ENCODE results near the gene GPRIN1. TPM values are rescaled to one million over a fixed set of nuclear protein-coding genes. Genes with fewer than 3 reads are reported as not detected.
"Not testable (repeated sequence)": the region's sequence is repeated elsewhere in the genome, so short reads cannot be mapped to it uniquely, and the experiment has no call there.

Gene GPRIN1
- total RNA-seq, 2 donors from 2014 or later: 2.1 to 3.1 TPM

GRCh38 chr5:176593273-176593869, 16.6 kb downstream of the GPRIN1 start:
- no peaks in the 10 kb centered on the region for H3K9me3 ChIP-seq
- no peak overlapping the region for H3K4me3 ChIP-seq
- TF ChIP-seq, protein P1, sequence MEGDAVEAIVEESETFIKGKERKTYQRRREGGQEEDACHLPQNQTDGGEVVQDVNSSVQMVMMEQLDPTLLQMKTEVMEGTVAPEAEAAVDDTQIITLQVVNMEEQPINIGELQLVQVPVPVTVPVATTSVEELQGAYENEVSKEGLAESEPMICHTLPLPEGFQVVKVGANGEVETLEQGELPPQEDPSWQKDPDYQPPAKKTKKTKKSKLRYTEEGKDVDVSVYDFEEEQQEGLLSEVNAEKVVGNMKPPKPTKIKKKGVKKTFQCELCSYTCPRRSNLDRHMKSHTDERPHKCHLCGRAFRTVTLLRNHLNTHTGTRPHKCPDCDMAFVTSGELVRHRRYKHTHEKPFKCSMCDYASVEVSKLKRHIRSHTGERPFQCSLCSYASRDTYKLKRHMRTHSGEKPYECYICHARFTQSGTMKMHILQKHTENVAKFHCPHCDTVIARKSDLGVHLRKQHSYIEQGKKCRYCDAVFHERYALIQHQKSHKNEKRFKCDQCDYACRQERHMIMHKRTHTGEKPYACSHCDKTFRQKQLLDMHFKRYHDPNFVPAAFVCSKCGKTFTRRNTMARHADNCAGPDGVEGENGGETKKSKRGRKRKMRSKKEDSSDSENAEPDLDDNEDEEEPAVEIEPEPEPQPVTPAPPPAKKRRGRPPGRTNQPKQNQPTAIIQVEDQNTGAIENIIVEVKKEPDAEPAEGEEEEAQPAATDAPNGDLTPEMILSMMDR (IDR thresholded peaks at IDR 0.05): no peak
- DNase-seq: no peak
- H3K9ac ChIP-seq (ENCODE audit: low read depth in 2 of 2, low read length in 2 of 2): no peak overlapping the region
- no peaks in the 10 kb centered on the region for H3K36me3 ChIP-seq
- no peaks in the 10 kb centered on the region for H3K4me1 ChIP-seq
- H3K27ac ChIP-seq: no peak overlapping the region
- H3K27me3 ChIP-seq: no peaks in the 10 kb centered on the region
- intact Hi-C loops (cut with DNase I): no loop called here

- DNase-seq: no peak
- Histone ChIP-seq H3K9me3 (no peaks in the 10 kb centered on the region), H3K4me1 (no peaks in the 10 kb centered on the region), H3K27me3 (no peaks in the 10 kb centered on the region), H3K27ac (no peak overlapping the region), H3K4me3 (no peak overlapping the region), H3K9ac (ENCODE audit: low read depth in 2 of 2, low read length in 2 of 2) (no peak overlapping the region), H3K36me3 (no peaks in the 10 kb centered on the region)
- intact Hi-C loops (cut with DNase I): no loop called here
- TF ChIP-seq, protein P1 (IDR thresholded peaks at IDR 0.05): no peak
Measured at GRCh38 chr5:176592573-176592972, 17.4 kb downstream of the GPRIN1 start.

GRCh38 chr5:176591667-176592066, 18.3 kb downstream of the GPRIN1 start:
- intact Hi-C loops (cut with DNase I); H3K36me3 ChIP-seq; H3K4me1 ChIP-seq; DNase-seq; H3K9me3 ChIP-seq; H3K27me3 ChIP-seq; H3K4me3 ChIP-seq; H3K27ac ChIP-seq; H3K9ac ChIP-seq (ENCODE audit: low read depth in 2 of 2, low read length in 2 of 2): not testable (repeated sequence)

DNA sequence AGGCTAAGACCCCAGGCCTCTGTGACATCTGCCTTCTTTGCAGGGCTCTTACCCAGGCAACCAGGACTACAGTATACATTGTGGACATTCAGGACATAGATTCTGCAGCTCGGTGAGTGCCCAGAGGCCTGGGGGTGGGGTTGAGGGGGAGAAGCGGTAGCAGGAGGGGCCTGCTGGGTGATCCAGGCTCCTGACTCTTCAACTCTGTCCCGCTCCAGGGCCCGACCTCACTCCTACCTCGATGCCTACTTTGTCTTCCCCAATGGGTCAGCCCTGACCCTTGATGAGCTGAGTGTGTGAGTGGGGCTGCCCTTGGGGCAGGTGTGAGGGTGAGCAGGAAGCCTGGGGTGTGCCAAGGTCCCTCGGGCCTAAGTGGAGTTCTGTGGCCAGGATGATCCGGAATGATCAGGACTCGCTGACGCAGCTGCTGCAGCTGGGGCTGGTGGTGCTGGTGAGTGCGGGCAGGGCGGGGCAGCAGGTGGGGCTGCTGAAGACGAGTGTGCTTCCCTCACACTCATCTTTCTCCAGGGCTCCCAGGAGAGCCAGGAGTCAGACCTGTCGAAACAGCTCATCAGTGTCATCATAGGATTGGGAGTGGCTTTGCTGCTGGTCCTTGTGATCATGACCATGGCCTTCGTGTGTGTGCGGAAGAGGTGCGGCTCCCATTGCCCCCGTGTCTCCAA, 19.8 kb downstream of the GPRIN1 start:
- intact Hi-C loops (cut with DNase I): no loop called here
- H3K27me3 ChIP-seq: no peaks in the 10 kb centered on the region
- no peak overlapping the region for H3K9ac ChIP-seq (ENCODE audit: low read depth in 2 of 2, low read length in 2 of 2)
- no peaks in the 10 kb centered on the region for H3K4me1 ChIP-seq
- DNase-seq: no peak
- no peak overlapping the region for H3K27ac ChIP-seq
- H3K9me3 ChIP-seq: no peaks in the 10 kb centered on the region
- no peak overlapping the region for H3K4me3 ChIP-seq
- no peaks in the 10 kb centered on the region for H3K36me3 ChIP-seq
- TF ChIP-seq, protein P1 (IDR thresholded peaks at IDR 0.05): no peak

DNA sequence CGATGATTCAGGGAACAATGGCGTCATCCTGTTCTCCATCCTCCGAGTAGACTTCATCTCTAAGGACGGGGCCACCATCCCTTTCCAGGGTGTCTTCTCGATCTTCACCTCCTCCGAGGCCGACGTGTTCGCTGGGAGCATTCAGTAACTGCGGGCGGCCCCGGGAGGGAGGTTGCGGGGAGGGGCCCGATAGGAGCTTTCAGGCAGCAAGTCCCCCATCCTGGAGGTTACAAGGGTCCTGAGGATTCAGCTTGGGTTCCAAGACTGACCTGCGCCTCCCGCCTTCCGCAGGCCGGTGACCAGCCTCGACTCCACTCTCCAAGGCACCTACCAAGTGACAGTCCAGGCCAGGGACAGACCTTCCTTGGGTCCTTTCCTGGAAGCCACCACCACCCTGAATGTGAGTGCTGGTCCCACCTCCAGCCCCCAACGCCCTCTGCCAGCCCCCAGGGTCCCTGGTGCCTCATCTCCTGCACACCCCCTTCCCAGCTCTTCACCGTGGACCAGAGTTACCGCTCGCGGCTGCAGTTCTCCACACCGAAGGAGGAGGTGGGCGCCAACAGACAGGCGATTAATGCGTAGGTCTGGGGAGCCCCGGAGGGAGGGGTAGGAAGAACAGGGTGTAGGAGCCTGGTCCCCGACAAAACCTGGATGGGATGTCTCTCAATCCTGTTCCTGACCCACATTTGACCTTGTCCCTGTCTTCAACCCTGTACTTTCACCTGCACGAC, 20.8 kb downstream of the GPRIN1 start:
- Histone ChIP-seq H3K9ac (ENCODE audit: low read depth in 2 of 2, low read length in 2 of 2) (no peak overlapping the region), H3K4me3 (no peak overlapping the region), H3K36me3 (no peaks in the 10 kb centered on the region), H3K4me1 (no peaks in the 10 kb centered on the region), H3K27me3 (no peaks in the 10 kb centered on the region), H3K27ac (no peak overlapping the region), H3K9me3 (no peaks in the 10 kb centered on the region)
- intact Hi-C loops (cut with DNase I): no loop called here
- no peak for DNase-seq
- TF ChIP-seq, protein P1 (IDR thresholded peaks at IDR 0.05): no peak

DNA sequence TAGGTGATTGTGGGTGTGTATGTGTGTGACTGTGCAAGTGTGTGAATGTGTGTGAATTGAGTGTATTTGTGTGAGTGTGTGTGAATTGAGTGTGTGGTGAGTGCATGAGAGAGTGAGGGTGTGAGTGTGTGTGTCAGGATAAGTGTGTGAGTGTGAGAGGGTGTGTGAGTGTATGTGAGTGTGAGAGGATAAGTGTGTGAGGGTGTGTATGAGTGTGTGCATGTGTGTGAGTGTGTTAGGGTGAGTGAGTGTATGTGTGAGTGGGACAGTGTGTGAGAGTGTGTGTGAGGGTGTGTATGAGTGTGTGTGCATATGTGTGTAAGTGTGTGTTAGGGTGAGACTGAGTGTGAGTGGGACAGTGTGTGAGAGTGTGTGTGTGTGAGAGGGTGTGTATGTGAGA, 21.7 kb downstream of the GPRIN1 start:
- Histone ChIP-seq H3K4me1 (no peaks in the 10 kb centered on the region), H3K27ac (no peak overlapping the region), H3K36me3 (no peaks in the 10 kb centered on the region), H3K4me3 (no peak overlapping the region), H3K27me3 (no peaks in the 10 kb centered on the region), H3K9ac (ENCODE audit: low read depth in 2 of 2, low read length in 2 of 2) (no peak overlapping the region), H3K9me3 (no peaks in the 10 kb centered on the region)
- TF ChIP-seq, protein P1 (IDR thresholded peaks at IDR 0.05): no peak
- intact Hi-C loops (cut with DNase I): no loop called here
- no peak for DNase-seq
